K562 (cell line): Measurements from ENCODE around the gene SLC16A4. TPM values are rescaled to one million over a fixed set of nuclear protein-coding genes. Genes with fewer than 3 reads are reported as not detected.
A peak's percentile ranks its signal among the peaks of the same experiment; 100 is the strongest.

Experiments
- BRD9 ChIP-seq: fragments of 450-650 bp; IDR thresholded peaks from 2 replicates; pipeline ENCODE4 v1.6.1; 2018; ENCODE audit warnings: low read depth; ENCODE audit not compliant: partially characterized antibody
- CTBP1 ChIP-seq: fragments of 450-650 bp; IDR thresholded peaks from 2 replicates; pipeline ENCODE4 v1.6.1; 2016; ENCODE audit warnings: borderline replicate concordance
- EGR1 ChIP-seq: fragments of 450-650 bp; conservative IDR thresholded peaks from 2 replicates; pipeline ENCODE4 v1.6.1; 2017; ENCODE audit warnings: mild to moderate bottlenecking
- EZH2 ChIP-seq: IDR thresholded peaks from 2 replicates; pipeline ENCODE4 v1.6.1; 2012; ENCODE audit warnings: low read depth, mild to moderate bottlenecking, inconsistent platforms, low read length, borderline replicate concordance
- GTF2E2 ChIP-seq: fragments of 200-800 bp; sonication (Bioruptor generic); IDR thresholded peaks from 2 replicates; pipeline ENCODE4 v1.6.1; 2016; ENCODE audit warnings: missing genetic modification characterization, missing compliant biosample characterization
- HMG20B ChIP-seq: fragments of 250-450 bp; sonication (Bioruptor Pico); IDR thresholded peaks from 2 replicates; pipeline ENCODE4 v1.5.0; 2021; ENCODE audit warnings: mild to moderate bottlenecking
- MXI1 ChIP-seq: IDR thresholded peaks from 2 replicates; pipeline ENCODE4 v1.6.1; 2011; ENCODE audit warnings: low read depth, mild to moderate bottlenecking, improper control_type of control experiment, low read length
- NCOR1 ChIP-seq: fragments of 450-650 bp; IDR thresholded peaks from 2 replicates; pipeline ENCODE4 v1.6.1; 2016; ENCODE audit warnings: mild to moderate bottlenecking, moderate library complexity
- NFRKB ChIP-seq: fragments of 450-650 bp; IDR thresholded peaks from 2 replicates; pipeline ENCODE4 v1.6.1; 2016; ENCODE audit warnings: low read depth
- NKRF ChIP-seq: fragments of 450-650 bp; IDR thresholded peaks from 2 replicates; pipeline ENCODE4 v1.6.1; 2016; ENCODE audit warnings: borderline replicate concordance
- PCBP1 ChIP-seq: fragments of 200-400 bp; formaldehyde crosslinking; IDR thresholded peaks from 2 replicates; pipeline ENCODE4 v1.6.1; 2018; ENCODE audit warnings: mild to moderate bottlenecking, low read depth, low read length; ENCODE audit not compliant: poor library complexity, severe bottlenecking
- PPARD ChIP-seq: fragments of 250-450 bp; sonication (Bioruptor Pico); IDR thresholded peaks from 2 replicates; pipeline ENCODE4 v1.8.0; 2022; ENCODE audit warnings: inconsistent platforms, mild to moderate bottlenecking, moderate library complexity
- RAD51 ChIP-seq: fragments of 450-650 bp; IDR thresholded peaks from 2 replicates; pipeline ENCODE4 v1.7.1; 2016; ENCODE audit warnings: low read depth, mild to moderate bottlenecking, borderline replicate concordance
- XRCC5 ChIP-seq: fragments of 200-400 bp; formaldehyde crosslinking; IDR thresholded peaks from 2 replicates; pipeline ENCODE4 v1.6.1; 2017; ENCODE audit warnings: low read depth, mild to moderate bottlenecking, low read length
- ZBTB7A ChIP-seq: IDR thresholded peaks from 2 replicates; pipeline ENCODE4 v1.6.1; 2011; ENCODE audit warnings: low read depth, mild to moderate bottlenecking, low read length, moderate library complexity, borderline replicate concordance; ENCODE audit not compliant: control insufficient read depth
- ZFP30 ChIP-seq: fragments of 250-450 bp; sonication (Bioruptor Pico); IDR thresholded peaks from 2 replicates; pipeline ENCODE4 v1.8.0; 2022; ENCODE audit warnings: moderate library complexity, mild to moderate bottlenecking, inconsistent platforms, borderline replicate concordance
- ZNF197 ChIP-seq: fragments of 200-800 bp; sonication (Bioruptor generic); IDR thresholded peaks from 2 replicates; pipeline ENCODE4 v1.6.1; 2016; ENCODE audit warnings: low read depth, missing genetic modification characterization, missing compliant biosample characterization
- ZNF511 ChIP-seq: sonication (generic); formaldehyde crosslinking; IDR thresholded peaks from 2 replicates; pipeline ENCODE4 v1.8.0; 2022; ENCODE audit warnings: mild to moderate bottlenecking, missing genetic modification reagents
- polyA plus RNA-seq, 8 experiments: library from polyadenylated mRNA; depleted of rRNA in 4 of 8; stranded (reverse) in 5 of 8; unstranded in 3 of 8; fragments of >200 nt; fragmentation: Nextera tagmentation in 2 of 8; fragmentation: Illumina TruSeq in 1 of 8; extraction: Ambion mirVana in 2 of 8; extraction: Trizol in 1 of 8; gene quantifications; 2 replicates each; pipeline versions ENCODE4 v1.2.1 to v1.2.3, GENCODE V29; 2011 to 2014; ENCODE audit warnings: inconsistent platforms in 1 of 8, missing spikeins in 1 of 8
- total RNA-seq, 7 experiments: library from RNA; depleted of rRNA in 6 of 7; stranded (reverse); fragments of >200 nt in 6 of 7; fragmentation: Illumina TruSeq in 2 of 7; extraction: Trizol in 2 of 7; gene quantifications; 2 replicates each; pipeline versions ENCODE4 v1.2.1 to v1.2.3, GENCODE V29; 2011 to 2021; ENCODE audit warnings: low replicate concordance in 1 of 7
- TF ChIP-seq, protein P1 (sequence below): sonication (generic); formaldehyde crosslinking; IDR thresholded peaks from 2 replicates; pipeline ENCODE4 v1.8.0; 2022; ENCODE audit warnings: mild to moderate bottlenecking, low read depth, missing genetic modification reagents
- TF ChIP-seq, protein P2 (sequence below): sonication (generic); formaldehyde crosslinking; IDR thresholded peaks from 2 replicates; pipeline ENCODE4 v1.8.0; 2022; ENCODE audit warnings: missing genetic modification reagents, mild to moderate bottlenecking, borderline replicate concordance

SLC16A4 gene
- total and polyA plus RNA-seq, 9 of the 15 experiments (the other 6 are each of a cell fraction or from before 2014, with no cell fraction given) = 0.04 to 0.31 (median 0.18) TPM; not detected in 1

DNA sequence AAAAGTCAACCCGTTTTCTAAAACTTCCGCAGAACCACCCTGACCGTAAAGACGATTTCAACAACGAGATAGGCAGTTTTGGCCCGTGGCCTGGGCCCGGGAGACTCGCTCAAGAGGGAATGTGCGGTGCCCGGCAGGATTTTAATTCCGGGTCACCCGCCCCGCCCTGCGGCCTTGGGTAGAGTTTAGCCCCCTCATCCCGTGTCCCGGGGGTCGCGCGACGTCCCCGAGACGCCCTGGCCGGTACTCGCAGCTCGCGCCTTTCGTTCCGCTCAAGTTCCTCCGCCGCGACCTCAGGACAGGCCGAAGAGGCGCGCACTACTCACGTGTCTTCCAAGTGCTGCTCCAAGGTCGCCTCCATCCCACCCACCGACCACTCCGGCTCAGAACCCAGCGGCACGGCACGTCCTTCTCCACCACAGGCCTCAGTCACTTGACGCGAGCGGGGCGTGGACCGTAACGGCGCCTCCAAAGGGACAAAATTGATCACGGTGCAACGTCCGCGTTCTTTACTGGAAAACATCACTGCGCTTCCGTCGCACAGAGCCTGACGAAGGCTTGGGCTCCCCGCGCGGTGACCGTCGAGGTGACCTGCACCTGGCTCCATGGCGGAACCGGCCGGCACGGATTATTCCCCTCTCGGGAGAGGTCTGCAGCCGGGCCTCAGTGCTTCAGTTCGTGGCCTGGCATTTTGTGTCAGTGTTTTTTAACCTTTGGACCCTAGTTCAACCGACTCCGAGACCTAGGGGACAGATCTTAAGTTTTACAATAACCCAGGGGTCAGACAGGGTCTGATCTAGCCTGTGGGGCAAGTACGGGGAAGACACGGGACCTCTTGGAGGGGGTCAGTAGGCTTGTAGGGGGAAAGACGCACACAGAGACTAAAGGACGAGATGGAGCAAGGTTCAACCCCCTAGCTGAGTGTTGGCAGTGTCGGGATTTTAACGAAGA lies 16.7 kb upstream of the SLC16A4 start, which contains the start of gene LAMTOR5 (continued):
- TF ChIP-seq, protein P1, sequence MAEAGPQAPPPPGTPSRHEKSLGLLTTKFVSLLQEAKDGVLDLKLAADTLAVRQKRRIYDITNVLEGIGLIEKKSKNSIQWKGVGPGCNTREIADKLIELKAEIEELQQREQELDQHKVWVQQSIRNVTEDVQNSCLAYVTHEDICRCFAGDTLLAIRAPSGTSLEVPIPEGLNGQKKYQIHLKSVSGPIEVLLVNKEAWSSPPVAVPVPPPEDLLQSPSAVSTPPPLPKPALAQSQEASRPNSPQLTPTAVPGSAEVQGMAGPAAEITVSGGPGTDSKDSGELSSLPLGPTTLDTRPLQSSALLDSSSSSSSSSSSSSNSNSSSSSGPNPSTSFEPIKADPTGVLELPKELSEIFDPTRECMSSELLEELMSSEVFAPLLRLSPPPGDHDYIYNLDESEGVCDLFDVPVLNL (CRISPR knock-in tag) = peak; percentile 79; the same call in 1 of the 2 replicates
- TF ChIP-seq EGR1 (0 out of 2 replicates have a peak, but pooled peaks have one; percentile 16), PPARD (CRISPR knock-in tag) (no peak), NFRKB (peak; percentile 97), MXI1 (peak; percentile 64; the same call in 1 of the 2 replicates), XRCC5 (peak; percentile 96), PCBP1 (no peak), CTBP1 (peak; percentile 94), GTF2E2 (peak; percentile 95), BRD9 (peak; percentile 67), EZH2 (no peak), ZNF511 (CRISPR knock-in tag) (peak; percentile 89), RAD51 (peak; percentile 53; the same call in 1 of the 2 replicates), NKRF (peak; percentile 98), ZBTB7A (0 out of 2 replicates have a peak, but pooled peaks have one; percentile 55), ZFP30 (CRISPR knock-in tag) (no peak), NCOR1 (peak; percentile 55), HMG20B (CRISPR knock-in tag) (no peak), ZNF197 (CRISPR knock-in tag) (no peak)
- TF ChIP-seq, protein P2, sequence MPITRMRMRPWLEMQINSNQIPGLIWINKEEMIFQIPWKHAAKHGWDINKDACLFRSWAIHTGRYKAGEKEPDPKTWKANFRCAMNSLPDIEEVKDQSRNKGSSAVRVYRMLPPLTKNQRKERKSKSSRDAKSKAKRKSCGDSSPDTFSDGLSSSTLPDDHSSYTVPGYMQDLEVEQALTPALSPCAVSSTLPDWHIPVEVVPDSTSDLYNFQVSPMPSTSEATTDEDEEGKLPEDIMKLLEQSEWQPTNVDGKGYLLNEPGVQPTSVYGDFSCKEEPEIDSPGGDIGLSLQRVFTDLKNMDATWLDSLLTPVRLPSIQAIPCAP (CRISPR knock-in tag) = no peak
